Activated T-cell treated with anti-CD3 and anti-CD28 coated beads, Interleukin-2, amount 50 U/mL, for 72 hours (primary cell): ENCODE results near the gene CDK16. TPM values are rescaled to one million over a fixed set of nuclear protein-coding genes. Genes with fewer than 3 reads are reported as not detected.
"Not testable (repeated sequence)": the region's sequence is repeated elsewhere in the genome, so short reads cannot be mapped to it uniquely, and the experiment has no call there.

Experiments used
- ATAC-seq, 2 donors: fragments of 150-1000 bp; cut with Tn5 transposase; replicated peaks in 1 of 2; 2 replicates each; pipeline ENCODE4 v1.10.0; 2021; ENCODE audit warnings: moderate library complexity in 2 of 2, mild to moderate bottlenecking in 1 of 2
- DNase-seq, 2 donors: peaks; one replicate each; pipeline ENCODE4 v3.0.0; 2021 to 2022; ENCODE audit warnings: mixed read lengths in 1 of 2
- H3K27ac Mint-ChIP-seq: one replicate; pipeline ENCODE4 v1.8.0; 2022; ENCODE audit warnings: mild to moderate bottlenecking, moderate library complexity, mixed read lengths
- H3K27me3 Mint-ChIP-seq: one replicate; pipeline ENCODE4 v1.8.0; 2022; ENCODE audit warnings: low read depth, mixed read lengths
- H3K36me3 Mint-ChIP-seq, 2 donors: one replicate each; pipeline ENCODE4 v1.8.0; 2022; ENCODE audit warnings: mixed read lengths in 2 of 2, mild to moderate bottlenecking in 1 of 2; ENCODE audit not compliant: insufficient read depth in 2 of 2
- H3K4me1 Mint-ChIP-seq: one replicate; pipeline ENCODE4 v1.8.0; 2022; ENCODE audit warnings: low read depth, mixed read lengths
- H3K4me3 Mint-ChIP-seq, 2 donors: one replicate each; pipeline ENCODE4 v1.8.0; 2022; ENCODE audit warnings: mild to moderate bottlenecking in 2 of 2, mixed read lengths in 2 of 2, moderate library complexity in 2 of 2
- H3K9me3 Mint-ChIP-seq, 2 donors: one replicate each; pipeline ENCODE4 v1.8.0; 2022; ENCODE audit warnings: mixed read lengths in 2 of 2
- total RNA-seq, 2 donors: library from RNA; stranded (reverse); gene quantifications; one replicate each; pipeline ENCODE4 v1.2.3, GENCODE V29; 2022

Gene CDK16
- total RNA-seq, 2 donors from 2014 or later: 82.2 to 88.6 TPM

- Mint-ChIP-seq H3K27me3 (peaks cover 17% of the 10 kb centered on the region), H3K9me3 (no peaks in the 10 kb centered on the region), H3K27ac (no peak overlapping the region), H3K4me3 (no peak overlapping the region), H3K4me1 (peaks cover 15% of the 10 kb centered on the region), H3K36me3 (peaks cover 10% of the 10 kb centered on the region in 2 donors)
- DNase-seq (no peak), ATAC-seq (no peak)
Measured at GRCh38 chrX:47243351-47243750, 24.9 kb downstream of the CDK16 start.

- Mint-ChIP-seq H3K36me3 (peaks cover 12% of the 10 kb centered on the region in 2 donors), H3K4me3 (no peak overlapping the region), H3K27ac (no peak overlapping the region), H3K27me3 (peaks cover 17% of the 10 kb centered on the region), H3K9me3 (no peaks in the 10 kb centered on the region), H3K4me1 (peaks cover 26% of the 10 kb centered on the region)
- ATAC-seq: no peak
- no peak for DNase-seq
Measured at GRCh38 chrX:47244676-47245075, 26.2 kb downstream of the CDK16 start.

GRCh38 chrX:47245156-47245555 lies 26.7 kb downstream of the CDK16 start:
- Mint-ChIP-seq H3K9me3 (no peaks in the 10 kb centered on the region), H3K27ac (no peak overlapping the region), H3K27me3 (peaks cover 17% of the 10 kb centered on the region), H3K4me1 (peaks cover 30% of the 10 kb centered on the region), H3K36me3 (peaks cover 12% of the 10 kb centered on the region in 2 donors), H3K4me3 (no peak overlapping the region)
- ATAC-seq (no peak), DNase-seq (no peak)

DNA sequence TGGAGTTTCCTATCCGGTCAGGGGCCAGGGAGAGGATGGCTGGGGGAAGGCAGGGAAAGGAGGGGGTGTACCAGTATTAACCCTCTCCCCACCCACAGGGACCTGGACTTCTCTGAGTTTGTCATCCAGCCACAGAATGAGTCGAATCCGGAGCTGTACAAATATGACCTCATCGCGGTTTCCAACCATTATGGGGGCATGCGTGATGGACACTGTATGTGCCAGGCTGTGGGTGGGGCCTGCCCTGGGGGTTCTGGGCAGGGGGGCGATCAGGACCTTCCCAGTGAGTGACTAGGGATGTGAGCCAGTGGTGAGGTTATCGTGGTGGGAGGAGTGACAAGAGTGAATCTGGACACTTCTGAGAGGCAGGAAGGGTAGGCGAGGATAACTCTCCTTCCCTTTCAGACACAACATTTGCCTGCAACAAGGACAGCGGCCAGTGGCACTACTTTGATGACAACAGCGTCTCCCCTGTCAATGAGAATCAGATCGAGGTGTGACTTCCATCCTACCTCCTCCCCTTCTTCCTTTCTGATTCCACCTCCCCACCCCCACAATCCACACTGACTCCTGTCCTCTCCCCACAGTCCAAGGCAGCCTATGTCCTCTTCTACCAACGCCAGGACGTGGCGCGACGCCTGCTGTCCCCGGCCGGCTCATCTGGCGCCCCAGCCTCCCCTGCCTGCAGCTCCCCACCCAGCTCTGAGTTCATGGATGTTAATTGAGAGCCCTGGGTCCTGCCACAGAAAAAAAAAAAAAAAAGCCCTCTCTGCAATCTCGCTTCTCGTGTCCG lies 28.9 kb downstream of the CDK16 start:
- peak overlapping the region in 1 of 2 donors; percentile 17 for H3K4me3 Mint-ChIP-seq
- H3K4me1 Mint-ChIP-seq: peaks cover 35% of the 10 kb centered on the region
- DNase-seq (peak; percentile 43 to 49), ATAC-seq (peak; percentile 48 to 67)
- no peak overlapping the region for H3K27ac Mint-ChIP-seq
- H3K36me3 Mint-ChIP-seq: peaks cover 6 to 10% of the 10 kb centered on the region in 2 donors
- peaks cover 17% of the 10 kb centered on the region for H3K27me3 Mint-ChIP-seq
- H3K9me3 Mint-ChIP-seq: no peaks in the 10 kb centered on the region

- Mint-ChIP-seq H3K4me3 (peak overlapping the region in 1 of 2 donors; percentile 17), H3K27me3 (peaks cover 17% of the 10 kb centered on the region), H3K4me1 (peaks cover 35% of the 10 kb centered on the region), H3K9me3 (peaks cover 0 to under 1% of the 10 kb centered on the region in 2 donors), H3K36me3 (peaks cover 6 to 10% of the 10 kb centered on the region in 2 donors), H3K27ac (no peak overlapping the region)
- ATAC-seq: no peak
- no peak for DNase-seq
Measured at GRCh38 chrX:47247999-47248320, 29.5 kb downstream of the CDK16 start.

DNA sequence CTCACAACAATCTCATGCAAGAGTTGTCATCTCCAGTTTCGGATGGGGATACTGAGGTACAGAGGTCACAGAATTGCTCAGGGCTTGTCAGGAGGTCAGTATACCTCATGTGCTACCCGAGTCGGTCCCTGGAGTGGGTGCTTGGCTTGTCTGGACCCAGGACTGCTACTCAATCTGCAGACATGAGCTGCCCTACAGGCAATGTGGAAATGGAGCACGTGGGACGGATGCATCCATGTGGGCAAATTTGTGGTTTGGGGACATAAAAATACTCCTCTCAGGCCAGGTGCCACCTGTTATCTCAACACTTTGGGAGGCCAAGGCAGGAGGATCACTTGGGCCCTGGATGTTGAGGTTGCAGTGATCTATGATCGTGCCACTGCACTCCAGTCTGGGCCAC lies 30.1 kb downstream of the CDK16 start:
- H3K9me3 Mint-ChIP-seq: peaks cover 0 to 2% of the 10 kb centered on the region in 2 donors
- peaks cover 35% of the 10 kb centered on the region for H3K4me1 Mint-ChIP-seq
- no peak for ATAC-seq
- no peak overlapping the region for H3K4me3 Mint-ChIP-seq
- no peak overlapping the region for H3K27ac Mint-ChIP-seq
- peaks cover 17% of the 10 kb centered on the region for H3K27me3 Mint-ChIP-seq
- peaks cover 6 to 10% of the 10 kb centered on the region in 2 donors for H3K36me3 Mint-ChIP-seq
- no peak for DNase-seq

DNA sequence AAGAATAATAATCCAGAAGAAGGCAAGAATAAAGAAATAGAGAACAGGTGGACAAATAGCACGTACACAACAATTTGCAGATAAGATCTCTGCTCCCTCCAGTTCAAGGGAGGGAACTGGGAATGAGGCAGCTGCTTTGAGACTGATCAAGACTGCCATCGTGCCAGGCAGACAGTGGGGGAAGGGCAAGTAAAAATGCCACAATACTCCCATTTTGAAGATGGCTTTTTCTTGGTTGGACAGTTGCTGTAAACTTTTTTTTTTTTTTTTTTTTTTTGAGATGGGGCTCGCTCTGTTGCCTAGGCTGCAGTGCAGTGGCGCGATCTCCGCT lies 31.5 kb downstream of the CDK16 start:
- ATAC-seq (no peak), DNase-seq (no peak)
- peaks cover 28% of the 10 kb centered on the region for H3K27me3 Mint-ChIP-seq
- peaks cover 0 to 3% of the 10 kb centered on the region in 2 donors for H3K9me3 Mint-ChIP-seq
- H3K36me3 Mint-ChIP-seq: peaks cover 8 to 10% of the 10 kb centered on the region in 2 donors
- peak overlapping the region; percentile 81 for H3K27ac Mint-ChIP-seq
- peaks cover 35% of the 10 kb centered on the region for H3K4me1 Mint-ChIP-seq
- no peak overlapping the region for H3K4me3 Mint-ChIP-seq

DNA sequence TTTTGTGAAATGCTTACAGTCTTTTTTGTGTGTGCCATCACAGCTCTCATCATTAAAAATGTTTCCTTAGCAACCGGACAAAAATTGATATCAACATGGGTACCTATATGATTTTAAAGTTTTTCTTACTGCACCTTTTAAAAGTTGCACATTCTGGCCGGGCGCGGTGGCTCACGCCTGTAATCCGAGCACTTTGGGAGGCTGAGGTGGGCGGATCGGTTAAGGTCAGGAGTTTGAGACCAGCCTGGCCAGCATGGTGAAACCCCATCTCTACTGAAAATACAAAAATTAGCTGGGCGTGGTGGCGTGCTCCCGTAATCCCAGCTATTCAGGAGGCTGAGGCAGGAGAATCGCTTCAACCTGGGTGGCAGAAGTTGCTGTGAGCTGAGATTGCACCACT lies 39.1 kb downstream of the CDK16 start:
- H3K4me1 Mint-ChIP-seq, ATAC-seq, H3K9me3 Mint-ChIP-seq, H3K27ac Mint-ChIP-seq, DNase-seq, H3K4me3 Mint-ChIP-seq, H3K36me3 Mint-ChIP-seq: not testable (repeated sequence)
- peaks cover 16% of the 10 kb centered on the region for H3K27me3 Mint-ChIP-seq

GRCh38 chrX:47264483-47265173 lies 46.1 kb downstream of the CDK16 start:
- Mint-ChIP-seq H3K27me3 (peaks cover 26% of the 10 kb centered on the region), H3K9me3 (no peaks in the 10 kb centered on the region), H3K36me3 (no peaks in the 10 kb centered on the region), H3K27ac (peak overlapping the region; percentile 78), H3K4me3 (peak overlapping the region in 1 of 2 donors; percentile 56), H3K4me1 (peaks cover 17% of the 10 kb centered on the region)
- ATAC-seq (peak; percentile 88 to 94), DNase-seq (peak; percentile 22 to 29)

DNA sequence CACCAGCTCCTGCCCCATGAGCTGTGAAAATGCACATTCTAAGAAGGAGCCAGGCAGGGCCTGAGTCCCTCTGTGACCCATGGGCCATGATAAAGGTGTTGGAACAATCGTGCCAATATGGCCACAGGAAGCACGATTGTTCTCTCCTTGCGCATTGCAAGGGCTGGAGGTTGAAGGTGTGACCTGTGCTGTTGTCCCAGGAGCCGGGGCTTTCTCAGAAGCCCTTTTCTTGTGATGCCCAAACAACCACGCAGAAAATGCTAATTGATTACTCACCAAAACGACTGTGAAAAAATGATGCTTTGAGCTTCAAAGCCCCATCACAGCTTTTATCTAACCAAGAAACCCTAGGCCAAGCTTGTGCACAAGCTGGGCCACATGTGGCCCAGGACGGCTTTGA lies 48.2 kb downstream of the CDK16 start:
- no peak overlapping the region for H3K27ac Mint-ChIP-seq
- H3K36me3 Mint-ChIP-seq: no peaks in the 10 kb centered on the region
- ATAC-seq: peak; percentile 37 to 50
- H3K4me3 Mint-ChIP-seq: no peak overlapping the region
- H3K4me1 Mint-ChIP-seq: peaks cover 17% of the 10 kb centered on the region
- H3K9me3 Mint-ChIP-seq: no peaks in the 10 kb centered on the region
- H3K27me3 Mint-ChIP-seq: peaks cover 26% of the 10 kb centered on the region
- no peak for DNase-seq

- Mint-ChIP-seq H3K36me3 (no peaks in the 10 kb centered on the region), H3K4me1 (peaks cover 3% of the 10 kb centered on the region), H3K27me3 (peaks cover 28% of the 10 kb centered on the region), H3K9me3 (no peaks in the 10 kb centered on the region), H3K4me3 (no peak overlapping the region), H3K27ac (no peak overlapping the region)
- no peak for ATAC-seq
- DNase-seq: no peak
Measured at GRCh38 chrX:47272013-47272408, 53.5 kb downstream of the CDK16 start.

DNA sequence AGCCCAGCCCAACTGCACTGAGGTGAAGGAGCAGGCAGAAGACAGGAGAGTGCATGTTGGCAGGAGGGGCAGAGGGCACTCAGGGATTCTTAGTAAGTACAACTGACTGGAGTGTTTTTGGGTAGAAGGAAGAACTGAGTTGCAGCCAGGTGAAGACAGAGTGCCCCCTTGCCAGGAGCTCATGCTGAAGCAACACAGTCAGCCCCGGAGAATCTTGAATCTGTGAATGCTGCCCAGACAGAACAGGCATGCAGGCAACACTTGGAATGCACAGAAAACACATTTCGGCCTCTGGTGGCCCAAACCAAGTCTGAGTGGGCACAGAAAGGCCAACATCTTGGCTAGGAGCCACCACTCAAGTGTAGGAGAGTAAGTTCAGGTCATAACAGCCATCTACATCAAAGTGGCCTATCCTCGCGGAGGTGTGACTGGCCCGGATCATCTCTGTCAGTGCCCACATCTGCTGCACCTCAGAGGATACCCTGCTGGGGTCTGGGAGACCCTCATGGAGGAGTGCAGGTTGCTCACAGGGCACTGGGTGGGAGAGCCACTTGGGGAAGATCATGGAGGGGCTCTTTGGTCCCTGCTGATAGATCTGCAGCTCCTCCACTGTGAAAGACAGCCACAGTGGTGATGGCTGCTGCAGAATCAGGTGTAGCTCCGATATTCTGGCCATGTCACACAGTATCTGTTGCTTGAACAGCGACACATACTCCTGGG lies 54.7 kb downstream of the CDK16 start:
- H3K4me3 Mint-ChIP-seq: no peak overlapping the region
- H3K27me3 Mint-ChIP-seq: peaks cover 26% of the 10 kb centered on the region
- H3K36me3 Mint-ChIP-seq: no peaks in the 10 kb centered on the region
- H3K4me1 Mint-ChIP-seq: no peaks in the 10 kb centered on the region
- no peak overlapping the region for H3K27ac Mint-ChIP-seq
- no peaks in the 10 kb centered on the region for H3K9me3 Mint-ChIP-seq
- DNase-seq: no peak
- ATAC-seq: no peak

DNA sequence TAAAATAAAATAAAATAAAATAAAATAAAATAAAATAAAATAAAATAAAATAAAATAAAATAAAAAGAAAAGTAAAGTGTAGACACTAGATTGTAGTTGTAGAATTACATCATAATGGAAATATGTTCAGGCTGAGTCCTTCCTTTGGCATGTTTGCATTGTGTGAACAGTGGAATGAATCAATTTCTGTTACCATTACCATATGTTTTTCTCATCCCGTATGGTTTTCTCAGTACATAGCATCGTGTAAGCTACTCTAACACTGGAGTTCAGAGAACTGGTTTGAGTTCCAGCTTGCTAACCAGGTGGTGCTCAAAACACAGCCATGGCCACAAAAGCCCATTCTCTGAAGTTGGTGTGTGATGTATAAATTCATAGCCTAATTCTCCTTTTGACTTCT lies 60.2 kb downstream of the CDK16 start:
- Mint-ChIP-seq H3K27ac (no peak overlapping the region), H3K36me3 (no peaks in the 10 kb centered on the region), H3K9me3 (no peaks in the 10 kb centered on the region), H3K27me3 (peaks cover 15% of the 10 kb centered on the region), H3K4me3 (no peak overlapping the region), H3K4me1 (no peaks in the 10 kb centered on the region)
- no peak for ATAC-seq
- no peak for DNase-seq
